Frontal cortex (tissue), 4 donors: ENCODE measurements around the gene FRMD1. TPM values are rescaled to one million over a fixed set of nuclear protein-coding genes. Genes with fewer than 3 reads are reported as not detected.

Source experiments
- DNase-seq, 2 donors: peaks; one replicate each; pipeline ENCODE4 v3.0.0; 2012; ENCODE audit warnings: low spot score in 2 of 2
- FAIRE-seq: peaks from 2 replicates; lab custom pipeline; 2012; peaks lifted over from hg19 to GRCh38; lab: Jason Lieb, UNC
- total RNA-seq: library from RNA; depleted of rRNA; stranded (reverse); fragments of >200 nt; gene quantifications from one replicate; pipeline ENCODE4 v1.2.3, GENCODE V29; 2014
- donor health status: control.
- donor health status: control.
- donor health status: control.

The FRMD1 gene
- total RNA-seq, 1 donor from 2014 or later: not detected

- FAIRE-seq: no peak
- DNase-seq: no peak
These were observed 18.8 kb upstream of the FRMD1 start for GRCh38 chr6:168097621-168098430.

DNA sequence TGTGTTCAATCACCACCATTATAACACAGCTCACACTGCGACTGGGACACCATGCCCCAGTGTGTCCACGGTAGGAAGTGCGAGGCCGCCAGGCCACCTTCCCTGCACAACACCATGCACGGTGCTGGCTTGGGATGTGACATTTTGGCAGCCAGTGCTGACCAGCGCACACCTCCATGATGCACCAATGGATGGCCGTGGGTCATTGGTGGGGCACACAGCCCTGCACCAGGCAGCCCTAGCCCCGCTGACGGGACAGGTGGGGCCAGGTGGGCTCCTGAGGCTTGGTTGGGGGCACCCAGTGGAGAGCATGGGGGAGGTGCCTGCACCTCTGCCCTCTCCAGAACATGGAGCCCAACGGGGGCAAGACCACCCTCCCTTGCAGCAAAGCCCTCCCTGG is 18.2 kb upstream of the FRMD1 start:
- FAIRE-seq: no peak
- DNase-seq: no peak

DNA sequence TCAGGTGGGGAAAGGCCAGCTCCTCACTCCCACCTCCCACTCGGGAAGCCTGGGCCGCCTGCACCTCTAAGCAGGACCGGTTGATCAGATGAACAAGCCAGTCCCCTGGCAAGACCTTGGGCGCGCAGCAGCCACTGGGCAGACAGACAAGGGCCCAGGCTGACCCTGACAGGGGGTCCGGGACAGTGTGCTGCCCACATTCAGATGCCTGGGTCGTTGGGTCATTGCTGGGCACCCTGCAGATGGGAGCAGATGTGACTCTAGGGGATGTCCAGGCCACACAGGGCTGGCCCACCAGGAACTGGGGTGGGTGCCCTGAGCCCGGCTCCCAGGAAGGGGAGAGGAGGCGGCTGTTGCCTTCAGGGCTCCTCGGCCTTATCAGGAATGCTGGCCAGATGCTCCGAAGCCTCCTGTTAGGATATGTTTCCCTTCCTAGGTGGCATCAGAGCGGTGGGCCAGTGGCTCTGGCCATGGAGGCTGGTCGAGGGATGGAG is 17.3 kb upstream of the FRMD1 start:
- no peak for FAIRE-seq

GRCh38 chr6:168095716-168096250 is 16.8 kb upstream of the FRMD1 start:
- FAIRE-seq: no peak
- DNase-seq: no peak

More for the DNA sequence above, 17.3 kb upstream of the FRMD1 start:
- DNase-seq: no peak

GRCh38 chr6:168095171-168095691 is 16.2 kb upstream of the FRMD1 start:
- FAIRE-seq (no peak), DNase-seq (no peak)

DNA sequence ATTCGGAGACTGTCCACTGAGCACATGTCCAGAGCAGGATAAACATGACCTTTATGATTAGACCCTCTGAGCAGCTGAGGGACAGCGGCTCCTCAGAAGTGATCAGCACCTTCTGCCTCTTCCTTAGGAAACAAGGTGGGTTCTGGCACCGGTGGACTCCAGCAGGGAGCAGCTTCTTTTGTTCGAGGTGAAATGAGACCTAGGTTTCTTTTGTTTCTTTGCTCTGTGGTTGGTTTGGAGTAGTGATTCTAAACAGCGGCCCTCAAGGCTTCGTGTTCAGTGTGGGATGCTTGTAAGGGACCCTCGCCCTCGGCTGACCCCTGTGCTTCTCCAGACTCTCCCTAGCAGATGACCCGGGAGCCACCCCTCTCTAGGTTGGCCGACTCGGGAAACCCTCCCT is 14.6 kb upstream of the FRMD1 start:
- no peak for FAIRE-seq

DNA sequence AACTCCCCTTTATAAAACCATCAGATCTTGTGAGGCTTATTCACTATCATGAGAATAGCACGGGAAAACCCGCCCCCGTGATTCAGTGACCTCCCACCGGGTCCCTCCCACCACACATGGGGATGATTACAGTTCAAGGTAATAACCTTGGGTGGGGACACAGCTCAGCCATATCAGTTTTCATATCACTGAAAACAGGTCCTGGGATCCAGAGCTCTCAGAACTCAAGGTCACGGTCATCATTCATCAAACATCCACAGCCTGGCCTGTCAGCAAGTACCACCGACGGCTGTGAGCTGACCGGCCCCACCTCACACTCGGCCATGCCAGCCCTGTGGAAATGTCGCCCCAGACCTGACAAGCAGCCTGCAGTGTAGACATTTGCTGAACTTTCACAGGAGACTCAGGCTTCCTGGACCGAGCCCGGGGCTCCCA is 14.1 kb upstream of the FRMD1 start:
- no peak for FAIRE-seq

More for the DNA sequence above, 14.6 kb upstream of the FRMD1 start:
- no peak for DNase-seq

GRCh38 chr6:168092541-168092940 is 13.5 kb upstream of the FRMD1 start:
- FAIRE-seq: no peak

More for the DNA sequence above, 14.1 kb upstream of the FRMD1 start:
- no peak for DNase-seq

DNA sequence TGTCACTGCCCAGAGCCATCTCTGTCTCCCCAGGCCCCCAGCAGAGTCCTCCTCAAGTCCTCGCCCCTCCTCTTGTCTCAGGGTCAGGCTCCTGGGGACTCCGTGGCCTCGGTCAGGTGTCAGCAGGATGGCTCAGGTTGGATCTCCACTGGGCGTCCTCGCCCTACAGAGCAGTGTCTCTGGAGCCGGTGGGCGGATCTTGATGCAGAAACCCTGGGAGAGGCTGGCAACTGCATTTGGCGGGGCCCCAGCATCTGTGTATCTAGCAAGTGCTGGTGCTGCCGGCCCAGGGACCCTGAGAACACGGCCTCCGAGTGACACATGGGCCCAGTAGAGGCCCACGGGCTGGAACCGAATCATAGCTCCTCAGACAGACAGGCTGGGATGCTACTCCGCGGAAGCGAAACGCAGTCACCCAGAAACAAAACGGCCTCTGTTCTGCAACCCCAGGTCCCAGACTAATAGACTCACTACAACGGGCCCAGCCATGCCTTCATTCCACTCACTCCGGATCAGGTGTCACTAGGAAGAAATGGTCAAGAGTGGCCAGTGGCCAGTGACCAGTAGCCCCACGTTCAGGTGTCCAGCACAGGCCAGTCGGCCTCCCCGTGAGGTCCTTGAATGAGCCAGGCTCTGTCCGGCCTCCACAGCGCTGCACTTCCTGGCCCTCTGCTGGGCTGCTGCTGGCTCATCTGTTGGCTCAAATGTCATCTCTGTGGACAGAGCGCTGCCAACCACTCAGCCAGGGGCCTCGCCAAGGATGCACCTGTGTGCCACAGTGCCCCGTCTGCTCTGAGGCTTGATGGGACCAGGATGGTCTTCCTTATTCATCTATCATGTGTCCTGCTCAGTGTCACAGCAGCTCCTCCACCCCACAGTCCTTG is 12.6 kb upstream of the FRMD1 start:
- no peak for DNase-seq
- FAIRE-seq: no peak

More at GRCh38 chr6:168092541-168092940, 13.5 kb upstream of the FRMD1 start:
- DNase-seq: no peak

DNA sequence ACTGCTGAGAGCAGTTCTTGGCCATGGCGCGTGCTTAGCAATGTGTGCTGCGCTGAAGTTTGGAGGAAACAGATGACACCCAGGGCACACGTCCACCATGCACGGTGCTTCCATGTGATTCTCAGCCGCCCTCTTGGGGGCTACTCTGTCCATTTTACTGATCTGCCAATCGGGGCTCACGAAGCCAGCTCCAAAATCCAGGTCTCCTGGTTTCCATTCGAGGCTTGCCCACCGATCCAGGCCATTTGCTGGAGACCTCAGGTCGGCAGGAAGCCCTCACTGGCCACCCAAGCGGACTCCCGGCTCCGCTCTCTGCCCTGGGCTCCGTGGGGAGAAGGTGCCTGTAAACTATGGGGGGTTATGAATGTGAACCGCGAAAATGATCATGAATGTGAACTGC is 11.7 kb upstream of the FRMD1 start:
- DNase-seq: no peak
- no peak for FAIRE-seq

DNA sequence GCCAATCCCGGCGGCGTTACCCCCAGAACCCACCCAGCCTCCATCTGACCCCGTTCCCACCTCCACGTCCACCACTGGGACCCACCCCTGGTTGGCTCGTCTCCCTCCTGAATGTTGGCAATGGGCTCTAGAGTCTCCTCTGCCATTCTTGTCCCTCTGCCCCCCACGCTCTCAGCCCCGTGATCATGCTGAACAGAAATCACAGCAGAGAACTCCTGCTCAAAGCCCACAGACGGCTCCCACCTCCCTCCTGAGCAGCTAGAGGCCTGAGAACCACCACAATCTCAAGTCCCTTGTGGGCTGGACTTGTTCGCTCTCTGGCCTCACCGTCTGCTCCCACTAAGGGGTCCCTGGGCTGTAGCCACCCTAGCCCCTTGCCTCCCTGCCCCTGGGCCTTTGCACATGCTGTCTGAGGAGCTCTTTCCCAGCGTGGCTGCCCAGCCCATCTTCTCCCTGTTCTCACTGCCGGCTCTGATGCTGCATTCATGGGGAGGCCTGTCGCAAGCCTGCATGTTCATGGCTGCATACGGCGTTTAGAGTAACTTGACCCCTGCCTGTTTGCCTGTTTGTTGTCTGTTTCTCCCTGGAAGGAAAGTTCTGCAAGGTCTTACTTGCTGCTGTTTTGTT is 11.2 kb upstream of the FRMD1 start:
- DNase-seq: no peak
- no peak for FAIRE-seq

GRCh38 chr6:168089186-168090063 is 10.4 kb upstream of the FRMD1 start:
- FAIRE-seq (no peak), DNase-seq (no peak)

- DNase-seq: peak; percentile 48 to 60
These were observed 9.4 kb upstream of the FRMD1 start for GRCh38 chr6:168088161-168089053.

GRCh38 chr6:168087436-168088160 is 8.6 kb upstream of the FRMD1 start:
- no peak for DNase-seq
- no peak for FAIRE-seq

More at GRCh38 chr6:168088161-168089053, 9.4 kb upstream of the FRMD1 start:
- no peak for FAIRE-seq

- no peak for FAIRE-seq
- DNase-seq: no peak
These were observed 7.6 kb upstream of the FRMD1 start for GRCh38 chr6:168086616-168087015.

- FAIRE-seq (no peak), DNase-seq (no peak)
These were observed 7.1 kb upstream of the FRMD1 start for GRCh38 chr6:168086066-168086465.
